K562 (cell line): ENCODE results near the gene PDE2A. TPM values are rescaled to one million over a fixed set of nuclear protein-coding genes. Genes with fewer than 3 reads are reported as not detected.
A peak's percentile ranks its signal among the peaks of the same experiment; 100 is the strongest.

Source experiments
- ATAC-seq: fragments of 200-7000 bp; cut with Tn5 transposase; 3 replicates; pipeline ENCODE4 v1.9.1; 2020; ENCODE audit warnings: moderate library complexity
- BruUV-seq: library from RNA; stranded (reverse); fragments of 400-500 nt; replicated peaks from 2 replicates; lab custom pipeline; 2021; lab: Mats Ljungman, UMichigan
- CTCF ChIA-PET: fragments of 300-600 bp; formaldehyde crosslinking; extraction: SDS; loops from one replicate; lab custom pipeline; 2021; ENCODE audit warnings: low intra/inter-chr PET ratio; lab: Yijun Ruan, JAX
- POLR2A ChIA-PET: fragments of 300-600, 350-650 bp; sonication (Branson Sonifier 250); formaldehyde crosslinking; extraction: SDS; loops from one replicate; lab custom pipeline; 2021; ENCODE audit warnings: antibody characterized with exemption, inconsistent platforms; lab: Yijun Ruan, JAX
- DNase-seq, 4 experiments: peaks; one replicate each; pipeline versions ENCODE4 v3.0.0 to v3.0.0-alpha.2; 2011 to 2018; ENCODE audit warnings: low spot score in 3 of 4, mixed read lengths in 3 of 4; ENCODE audit errors: extremely low read depth in 1 of 4
- FAIRE-seq: peaks from 2 replicates; lab custom pipeline; 2011; peaks lifted over from hg19 to GRCh38; lab: Jason Lieb, UNC
- H2AFZ ChIP-seq: 2 replicates; pipeline ENCODE4 v1.6.0; 2011; ENCODE audit warnings: low read depth, low read length, control low read depth, inconsistent platforms
- H3K27ac ChIP-seq: fragments of 200-600 bp; 3 replicates; pipeline ENCODE4 v1.8.0; 2011; ENCODE audit warnings: low read depth, mild to moderate bottlenecking, control low read depth, inconsistent platforms, low read length, moderate library complexity, mixed read lengths; ENCODE audit errors: extremely low read depth
- H3K27me3 ChIP-seq, 2 experiments: fragments of 300-600 bp in 1 of 2; 2 replicates in 1 of 2; 3 replicates in 1 of 2; pipeline versions ENCODE4 v1.6.0 to v1.8.0; 2011; ENCODE audit warnings: inconsistent platforms in 2 of 2, low read length in 2 of 2, mild to moderate bottlenecking in 1 of 2, mixed read lengths in 1 of 2, moderate library complexity in 1 of 2; ENCODE audit not compliant: control insufficient read depth in 2 of 2, insufficient read depth in 2 of 2
- H3K36me3 ChIP-seq: fragments of 300-600 bp; 3 replicates; pipeline ENCODE4 v1.8.0; 2011; ENCODE audit warnings: mild to moderate bottlenecking, low read length, inconsistent platforms; ENCODE audit not compliant: control insufficient read depth, insufficient read depth
- H3K4me1 ChIP-seq, 2 experiments: fragments of 200-600 bp in 1 of 2; replicated peaks in 1 of 2; 2 replicates in 1 of 2; 3 replicates in 1 of 2; pipeline versions ENCODE4 v1.5.1 to v1.8.0; 2011; ENCODE audit warnings: inconsistent platforms in 2 of 2, low read length in 2 of 2, mild to moderate bottlenecking in 1 of 2, mixed read lengths in 1 of 2, moderate library complexity in 1 of 2; ENCODE audit not compliant: control insufficient read depth in 2 of 2, insufficient read depth in 2 of 2
- H3K4me2 ChIP-seq: 2 replicates; pipeline ENCODE4 v1.6.1; 2011; ENCODE audit warnings: low read length, control low read depth, inconsistent platforms, mixed read lengths; ENCODE audit not compliant: insufficient read depth
- H3K4me3 ChIP-seq: fragments of 200-600 bp; sonication (generic), shearing (Covaris generic); 2 replicates; pipeline ENCODE4 v1.5.1; 2016; ENCODE audit warnings: control low read depth, inconsistent platforms
- H3K79me2 ChIP-seq: fragments of 200-600 bp; 3 replicates; pipeline ENCODE4 v1.8.0; 2011; ENCODE audit warnings: low read length, inconsistent platforms; ENCODE audit not compliant: control insufficient read depth, insufficient read depth
- H3K9ac ChIP-seq, 2 experiments: 2 replicates each; pipeline versions ENCODE4 v1.6.0 to v1.6.1; 2011; ENCODE audit warnings: low read depth in 2 of 2, low read length in 2 of 2, control low read depth in 1 of 2, inconsistent platforms in 1 of 2, mild to moderate bottlenecking in 1 of 2, mixed read lengths in 1 of 2; ENCODE audit not compliant: insufficient read depth in 1 of 2
- H3K9me1 ChIP-seq: one replicate; pipeline ENCODE4 v1.6.0; 2011; ENCODE audit warnings: inconsistent platforms, mild to moderate bottlenecking, low read length, moderate library complexity; ENCODE audit not compliant: control insufficient read depth, insufficient read depth
- H3K9me3 ChIP-seq: replicated peaks from 2 replicates; pipeline ENCODE4 v1.5.1; 2011; ENCODE audit warnings: low read depth, low read length, inconsistent platforms; ENCODE audit not compliant: control insufficient read depth, insufficient read depth
- H4K20me1 ChIP-seq: replicated peaks from 2 replicates; pipeline ENCODE4 v1.6.1; 2011; ENCODE audit warnings: low read length, inconsistent platforms, mixed read lengths; ENCODE audit not compliant: control insufficient read depth, insufficient read depth
- CREB3 ChIP-seq: fragments of 450-650 bp; conservative IDR thresholded peaks from 2 replicates; pipeline ENCODE4 v1.6.1; 2016; ENCODE audit warnings: missing genetic modification characterization, low read depth, mild to moderate bottlenecking, missing compliant biosample characterization, moderate library complexity
- HDAC1 ChIP-seq, 2 experiments: fragments of 450-650 bp; IDR thresholded peaks; 2 replicates each; pipeline ENCODE4 v1.6.1; 2016 to 2017; ENCODE audit warnings: inconsistent platforms in 1 of 2, mild to moderate bottlenecking in 1 of 2, moderate library complexity in 1 of 2
- MED1 ChIP-seq: sonication (generic); formaldehyde crosslinking; IDR thresholded peaks from 2 replicates; pipeline ENCODE4 v1.8.1; 2023; ENCODE audit warnings: missing genetic modification reagents, borderline replicate concordance
- MEIS2 ChIP-seq: fragments of 450-650 bp; IDR thresholded peaks from 2 replicates; pipeline ENCODE4 v1.6.1; 2014; ENCODE audit warnings: mild to moderate bottlenecking; ENCODE audit not compliant: partially characterized antibody
- PTBP1 ChIP-seq: fragments of 200-400 bp; formaldehyde crosslinking; IDR thresholded peaks from 2 replicates; pipeline ENCODE4 v1.6.1; 2017; ENCODE audit warnings: low read depth, low read length
- SIN3B ChIP-seq: fragments of 450-650 bp; IDR thresholded peaks from 2 replicates; pipeline ENCODE4 v1.6.1; 2017; ENCODE audit warnings: low read depth, mild to moderate bottlenecking, moderate library complexity
- USF1 ChIP-seq: sonication (generic); formaldehyde crosslinking; IDR thresholded peaks from 2 replicates; pipeline ENCODE4 v1.9.0; 2022; ENCODE audit warnings: mild to moderate bottlenecking, missing genetic modification reagents
- XRCC3 ChIP-seq: fragments of 450-650 bp; IDR thresholded peaks from 2 replicates; pipeline ENCODE4 v1.6.1; 2017; ENCODE audit warnings: mild to moderate bottlenecking, moderate library complexity
- ZBTB34 ChIP-seq: fragments of 250-450 bp; sonication (Bioruptor Pico); IDR thresholded peaks from 2 replicates; pipeline ENCODE4 v1.8.0; 2021; ENCODE audit warnings: mild to moderate bottlenecking, moderate library complexity
- ZBTB49 ChIP-seq: sonication (generic); formaldehyde crosslinking; IDR thresholded peaks from 2 replicates; pipeline ENCODE4 v1.8.0; 2022; ENCODE audit warnings: missing genetic modification reagents, mild to moderate bottlenecking, borderline replicate concordance
- ZNF146 ChIP-seq: IDR thresholded peaks from one replicate; pipeline ENCODE4 v1.6.1; 2018; ENCODE audit warnings: missing compliant biosample characterization; ENCODE audit not compliant: unreplicated experiment
- ZNF224 ChIP-seq: sonication (generic); formaldehyde crosslinking; IDR thresholded peaks from 2 replicates; pipeline ENCODE4 v1.8.0; 2022; ENCODE audit warnings: mild to moderate bottlenecking, missing genetic modification reagents
- WGBS: fragments of 100-300 bp; shearing (Covaris generic); methylation state at CpG from one replicate; pipeline ENCODE4 v1.1.6; 2016; ENCODE audit warnings: low coverage, mixed read lengths; ENCODE audit not compliant: insufficient coverage; ENCODE audit errors: missing lambda C conversion rate; 5-methylcytosine and 5-hydroxymethylcytosine counted together
- in situ Hi-C: fragments of 300-500 bp; cut with MboI; formaldehyde crosslinking; loops from 4 replicates; pipeline ENCODE4 v1.15.0; 2018; ENCODE audit warnings: inconsistent platforms, mixed read lengths
- intact Hi-C: fragments of 100-400 bp; cut with micrococcal nuclease; formaldehyde crosslinking; loops from 2 replicates; pipeline ENCODE4 v1.14.2; 2022
- polyA plus RNA-seq, 8 experiments: library from polyadenylated mRNA; depleted of rRNA in 4 of 8; stranded (reverse) in 5 of 8; unstranded in 3 of 8; fragments of >200 nt; fragmentation: Nextera tagmentation in 2 of 8; fragmentation: Illumina TruSeq in 1 of 8; extraction: Ambion mirVana in 2 of 8; extraction: Trizol in 1 of 8; gene quantifications; 2 replicates each; pipeline versions ENCODE4 v1.2.1 to v1.2.3, GENCODE V29; 2011 to 2014; ENCODE audit warnings: inconsistent platforms in 1 of 8, missing spikeins in 1 of 8
- total RNA-seq, 7 experiments: library from RNA; depleted of rRNA in 6 of 7; stranded (reverse); fragments of >200 nt in 6 of 7; fragmentation: Illumina TruSeq in 2 of 7; extraction: Trizol in 2 of 7; gene quantifications; 2 replicates each; pipeline versions ENCODE4 v1.2.1 to v1.2.3, GENCODE V29; 2011 to 2021; ENCODE audit warnings: low replicate concordance in 1 of 7

PDE2A gene
- total and polyA plus RNA-seq, 9 of the 15 experiments (the other 6 are each of a cell fraction or from before 2014, with no cell fraction given), result 0.07 to 15.2 (median 1.6) TPM; not detected in 1

GRCh38 chr11:72579816-72580641, 94.2 kb downstream of the PDE2A start (continued):
- peak; percentile 4 for TF ChIP-seq MEIS2
- TF ChIP-seq MED1 (CRISPR knock-in tag), result no peak
- no peak for TF ChIP-seq PTBP1

- ChIA-PET POLR2A (interaction anchor here (0.7 to 1.2 kb wide), 2 partner anchors 7 to 148 kb away, joined by 3 to 4 read pairs; no protein-coding TSS in a partner anchor), CTCF (no interaction called here)
- ATAC-seq (no peak), FAIRE-seq (no peak), DNase-seq (no peak)
- no peak overlapping the region for H3K4me3 ChIP-seq
- no peaks in the 10 kb centered on the region for H3K9me3 ChIP-seq
- 0 out of 2 replicates have a peak, but pooled peaks cover 4% of the 10 kb centered on the region for H4K20me1 ChIP-seq
- in situ Hi-C loops (no loop called here), intact Hi-C loops (no loop called here)
- H3K4me1 ChIP-seq, result peaks cover 0 to 2% of the 10 kb centered on the region in 2 experiments; a peak in 2 of 5 replicates
- H3K27me3 ChIP-seq, result peaks cover 3 to 46% of the 10 kb centered on the region in 2 experiments; a peak in 4 of 5 replicates
- BruUV-seq, result no TSS peak
- H2AFZ ChIP-seq, result no peak overlapping the region
- no peak overlapping the region for H3K27ac ChIP-seq
- H3K9me1 ChIP-seq, result no peaks in the 10 kb centered on the region
- H3K4me2 ChIP-seq, result no peak overlapping the region
- no peak overlapping the region for H3K9ac ChIP-seq
- no peaks in the 10 kb centered on the region for H3K36me3 ChIP-seq
- WGBS, result 11% methylated on average over 11 of the region's 13 CpGs
- no peaks in the 10 kb centered on the region for H3K79me2 ChIP-seq
- TF ChIP-seq ZBTB49 (no peak), SIN3B (no peak), ZNF146 (no peak), HDAC1 (IDR thresholded peaks at IDR 0.05) (no peak), USF1 (no peak), CREB3 (tag) (no peak), ZBTB34 (CRISPR knock-in tag) (no peak), ZNF224 (CRISPR knock-in tag) (no peak), XRCC3 (no peak)
Observed at GRCh38 chr11:72578991-72579815, 95.0 kb downstream of the PDE2A start.
